GM06990 (cell line): ENCODE data around the gene PHTF1.

Experiments used
- DNase-seq: peaks from one replicate; pipeline ENCODE4 v3.0.0-alpha.2; 2011; ENCODE audit not compliant: insufficient read length; ENCODE audit errors: extremely low read depth
- H3K27me3 ChIP-seq: replicated peaks from 2 replicates; pipeline ENCODE4 v1.6.0; 2011; ENCODE audit warnings: low read length; ENCODE audit not compliant: control insufficient read depth, insufficient read depth
- H3K36me3 ChIP-seq: 2 replicates; pipeline ENCODE4 v1.5.1; 2011; ENCODE audit warnings: low read length; ENCODE audit not compliant: control insufficient read depth, insufficient read depth
- H3K4me3 ChIP-seq: replicated peaks from 2 replicates; pipeline ENCODE4 v1.5.1; 2011; ENCODE audit warnings: low read depth, mild to moderate bottlenecking, control low read depth, low read length
- TF ChIP-seq, protein P1 (sequence below): IDR thresholded peaks from 2 replicates; pipeline ENCODE4 v1.5.1; 2011; ENCODE audit warnings: low read length, control low read depth, mild to moderate bottlenecking, inconsistent platforms; ENCODE audit not compliant: insufficient read depth, poor library complexity, severe bottlenecking

PHTF1 gene

DNA sequence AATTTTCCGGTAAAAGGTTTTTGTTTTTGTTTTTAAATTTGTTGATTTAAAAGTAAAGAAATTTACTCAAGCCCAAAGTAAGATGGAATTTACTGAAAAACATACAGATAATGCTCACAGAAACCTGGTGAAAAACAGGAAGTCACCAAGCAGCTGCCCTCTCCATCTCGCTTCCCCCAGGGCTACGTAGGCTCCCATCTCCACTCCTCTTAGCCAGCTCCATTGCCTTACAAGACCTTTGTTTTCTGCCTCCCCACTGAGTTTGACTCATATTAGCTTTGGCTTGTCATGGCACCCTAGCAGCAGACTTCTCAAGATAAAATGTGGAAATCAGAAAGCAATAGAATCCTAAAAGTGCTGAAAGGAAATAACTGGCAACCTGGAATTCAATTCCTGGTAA lies 57.9 kb downstream of the PHTF1 start:
- Histone ChIP-seq H3K27me3 (no peaks in the 10 kb centered on the region), H3K36me3 (peaks cover 4% of the 10 kb centered on the region), H3K4me3 (no peak overlapping the region)
- DNase-seq: no peak
- TF ChIP-seq, protein P1, sequence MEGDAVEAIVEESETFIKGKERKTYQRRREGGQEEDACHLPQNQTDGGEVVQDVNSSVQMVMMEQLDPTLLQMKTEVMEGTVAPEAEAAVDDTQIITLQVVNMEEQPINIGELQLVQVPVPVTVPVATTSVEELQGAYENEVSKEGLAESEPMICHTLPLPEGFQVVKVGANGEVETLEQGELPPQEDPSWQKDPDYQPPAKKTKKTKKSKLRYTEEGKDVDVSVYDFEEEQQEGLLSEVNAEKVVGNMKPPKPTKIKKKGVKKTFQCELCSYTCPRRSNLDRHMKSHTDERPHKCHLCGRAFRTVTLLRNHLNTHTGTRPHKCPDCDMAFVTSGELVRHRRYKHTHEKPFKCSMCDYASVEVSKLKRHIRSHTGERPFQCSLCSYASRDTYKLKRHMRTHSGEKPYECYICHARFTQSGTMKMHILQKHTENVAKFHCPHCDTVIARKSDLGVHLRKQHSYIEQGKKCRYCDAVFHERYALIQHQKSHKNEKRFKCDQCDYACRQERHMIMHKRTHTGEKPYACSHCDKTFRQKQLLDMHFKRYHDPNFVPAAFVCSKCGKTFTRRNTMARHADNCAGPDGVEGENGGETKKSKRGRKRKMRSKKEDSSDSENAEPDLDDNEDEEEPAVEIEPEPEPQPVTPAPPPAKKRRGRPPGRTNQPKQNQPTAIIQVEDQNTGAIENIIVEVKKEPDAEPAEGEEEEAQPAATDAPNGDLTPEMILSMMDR: no peak

DNA sequence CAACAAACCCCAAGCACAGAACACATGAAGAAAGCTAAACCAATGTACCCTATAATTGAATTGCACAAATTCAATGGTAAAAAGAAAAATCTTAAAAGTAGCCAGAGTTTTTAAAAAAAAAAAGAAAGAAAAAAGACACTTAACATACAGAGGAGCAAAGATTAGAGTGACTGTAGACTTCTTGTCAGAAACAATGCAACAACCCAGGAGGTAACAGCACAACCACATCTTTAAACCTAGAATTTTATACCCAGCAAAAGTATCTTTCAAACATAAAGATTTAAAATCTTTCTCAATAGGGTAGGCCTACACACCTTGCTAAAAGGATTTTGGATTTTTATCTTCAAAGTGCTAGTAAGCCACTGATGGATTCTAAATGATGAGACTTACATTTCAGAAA lies 64.4 kb downstream of the PHTF1 start:
- no peak for DNase-seq
- Histone ChIP-seq H3K4me3 (no peak overlapping the region), H3K27me3 (no peaks in the 10 kb centered on the region), H3K36me3 (peaks cover 2% of the 10 kb centered on the region)
- TF ChIP-seq, protein P1: no peak

DNA sequence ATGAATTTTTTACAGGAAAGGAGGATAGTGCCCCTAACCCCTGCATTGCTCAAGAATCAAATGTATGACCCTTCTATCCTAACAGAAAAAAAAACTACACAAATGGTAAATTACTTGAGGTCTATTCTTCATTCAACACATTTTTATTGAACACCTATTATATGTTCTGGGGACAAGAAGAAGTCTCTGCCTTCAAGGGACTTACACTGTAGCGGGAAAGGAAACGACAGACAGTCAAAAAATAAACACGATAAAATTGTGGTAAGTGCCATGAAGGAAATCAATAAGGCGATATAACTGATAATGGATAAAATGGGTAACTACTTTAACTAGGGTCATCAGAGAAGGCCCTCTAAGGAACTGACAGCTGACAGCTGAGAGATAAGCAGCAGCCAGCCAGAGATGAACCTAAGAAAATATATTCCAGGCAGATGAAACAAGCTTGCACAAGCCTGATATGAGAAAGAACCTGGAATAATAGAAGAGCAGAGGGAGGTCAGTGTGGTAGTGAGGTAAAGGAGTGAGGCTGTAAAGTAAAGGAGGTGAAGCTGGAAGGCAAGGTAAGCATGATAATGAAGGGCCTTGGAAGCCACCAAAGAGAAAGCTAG lies 66.4 kb downstream of the PHTF1 start:
- Histone ChIP-seq H3K4me3 (no peak overlapping the region), H3K36me3 (peaks cover 2% of the 10 kb centered on the region), H3K27me3 (no peaks in the 10 kb centered on the region)
- DNase-seq: no peak
- TF ChIP-seq, protein P1: no peak

DNA sequence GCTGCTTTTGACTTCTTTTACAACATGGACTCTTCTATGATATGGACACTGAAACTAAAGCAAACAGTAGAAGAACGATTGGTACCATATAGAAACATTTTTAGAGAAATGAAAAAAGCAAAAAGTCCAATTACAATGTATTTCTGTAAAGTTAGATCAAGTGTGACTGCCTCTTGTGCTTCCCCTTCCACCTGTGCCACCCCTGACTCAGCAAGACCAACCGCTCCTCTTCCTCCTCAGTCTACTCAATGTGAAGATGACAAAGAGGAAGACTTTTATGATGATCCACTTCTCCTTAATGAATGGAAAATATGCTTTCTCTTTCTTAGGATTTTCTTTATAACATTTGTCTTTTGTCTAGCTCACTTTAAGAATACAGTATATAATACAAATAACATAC lies 66.9 kb downstream of the PHTF1 start:
- TF ChIP-seq, protein P1: no peak
- peaks cover 2% of the 10 kb centered on the region for H3K36me3 ChIP-seq
- H3K27me3 ChIP-seq: no peaks in the 10 kb centered on the region

DNA sequence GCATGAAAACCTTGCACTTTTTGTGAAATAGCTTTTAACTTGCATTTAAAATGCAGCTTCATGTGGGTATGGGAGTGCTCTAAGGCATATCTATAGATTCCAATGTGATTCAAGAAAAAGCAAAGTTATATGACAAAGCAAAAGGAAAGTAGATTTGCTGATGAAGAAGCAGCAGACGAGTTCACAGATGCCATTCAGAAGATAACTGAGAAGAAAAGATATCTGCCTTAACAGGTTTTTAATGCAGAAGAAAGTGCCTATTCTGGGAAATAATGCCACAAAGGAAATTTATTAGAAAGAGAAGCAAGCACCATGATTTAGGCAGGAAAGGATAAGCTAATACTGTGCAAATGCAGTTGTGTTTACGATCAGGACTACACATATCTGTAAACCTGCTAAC lies 68.1 kb downstream of the PHTF1 start:
- Histone ChIP-seq H3K36me3 (peaks cover 2% of the 10 kb centered on the region), H3K27me3 (no peaks in the 10 kb centered on the region), H3K4me3 (no peak overlapping the region)
- TF ChIP-seq, protein P1: no peak
- no peak for DNase-seq

More for the DNA sequence above, 66.9 kb downstream of the PHTF1 start:
- H3K4me3 ChIP-seq: no peak overlapping the region
- no peak for DNase-seq
